HK-2 (cell line): ENCODE measurements around the gene C9orf57.
A peak's percentile ranks its signal among the peaks of the same experiment; 100 is the strongest.
"Not testable (repeated sequence)": the region's sequence is repeated elsewhere in the genome, so short reads cannot be mapped to it uniquely, and the experiment has no call there.

Source experiments
- DNase-seq: peaks from one replicate; pipeline ENCODE4 v3.0.0-alpha.2; 2018; ENCODE audit not compliant: unreplicated experiment

Gene C9orf57, protein sequence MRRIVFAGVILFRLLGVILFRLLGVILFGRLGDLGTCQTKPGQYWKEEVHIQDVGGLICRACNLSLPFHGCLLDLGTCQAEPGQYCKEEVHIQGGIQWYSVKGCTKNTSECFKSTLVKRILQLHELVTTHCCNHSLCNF

DNA sequence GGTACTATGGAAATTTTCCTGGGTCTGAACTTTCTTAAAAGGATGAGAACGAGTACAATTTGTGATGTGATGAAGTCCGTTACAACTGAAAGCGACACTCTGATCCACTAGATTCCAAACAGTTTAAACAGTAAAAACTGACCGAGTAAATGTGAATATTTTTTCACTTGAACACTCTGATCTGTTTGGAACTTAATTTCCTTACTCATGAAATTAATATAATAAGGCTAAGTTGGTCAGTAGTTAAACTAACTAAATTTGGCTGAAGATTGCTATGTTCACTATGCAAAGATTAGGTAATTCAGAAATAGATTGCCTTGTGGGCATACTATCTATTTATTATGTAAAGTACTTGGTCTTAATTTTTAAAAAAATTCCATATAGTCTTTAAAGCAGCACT is at the start of gene C9orf57:
C9orf57 (minus strand) TSS at position 101 of the 400 bp plus-strand sequence. CDS start 1,282 bp downstream, outside the sequence.
- no peak for DNase-seq

DNA sequence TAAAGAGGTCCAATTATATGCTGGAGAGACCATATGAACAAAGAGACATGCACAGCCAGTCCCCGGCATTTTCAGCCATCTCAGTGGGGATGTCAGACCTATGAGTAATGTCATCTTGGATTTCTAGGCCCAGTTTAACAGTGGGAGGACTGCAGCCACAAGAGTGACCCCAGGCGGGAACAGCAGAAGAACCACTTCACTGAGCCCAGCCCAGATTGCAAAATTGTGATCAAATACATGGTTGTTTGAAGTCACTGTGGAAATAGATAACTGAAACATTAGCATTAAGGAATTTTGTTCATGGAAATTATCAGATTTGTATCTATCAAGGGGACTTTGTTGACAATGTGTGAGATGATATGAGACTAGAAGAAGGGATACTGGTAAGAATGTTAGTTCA is 42.1 kb upstream of the C9orf57 start:
- no peak for DNase-seq

DNA sequence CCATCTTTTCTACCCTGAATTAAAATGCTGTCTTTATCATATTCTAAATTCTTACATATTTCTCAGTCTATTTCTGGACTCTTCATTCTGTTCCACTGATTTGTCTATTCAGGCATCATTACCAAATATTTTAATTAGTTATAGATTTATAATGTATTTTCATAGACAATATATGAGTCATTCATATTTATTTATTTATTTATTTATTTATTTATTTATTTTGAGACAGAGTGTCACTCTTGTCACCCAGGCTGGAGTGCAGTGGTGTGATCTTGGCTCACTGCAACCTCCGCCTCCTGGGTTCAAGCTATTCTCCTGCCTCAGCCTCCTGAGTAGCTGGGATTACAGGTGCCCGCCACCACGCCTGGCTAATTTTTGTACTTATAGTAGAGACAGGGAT is 35.1 kb upstream of the C9orf57 start:
- DNase-seq: not testable (repeated sequence)

DNA sequence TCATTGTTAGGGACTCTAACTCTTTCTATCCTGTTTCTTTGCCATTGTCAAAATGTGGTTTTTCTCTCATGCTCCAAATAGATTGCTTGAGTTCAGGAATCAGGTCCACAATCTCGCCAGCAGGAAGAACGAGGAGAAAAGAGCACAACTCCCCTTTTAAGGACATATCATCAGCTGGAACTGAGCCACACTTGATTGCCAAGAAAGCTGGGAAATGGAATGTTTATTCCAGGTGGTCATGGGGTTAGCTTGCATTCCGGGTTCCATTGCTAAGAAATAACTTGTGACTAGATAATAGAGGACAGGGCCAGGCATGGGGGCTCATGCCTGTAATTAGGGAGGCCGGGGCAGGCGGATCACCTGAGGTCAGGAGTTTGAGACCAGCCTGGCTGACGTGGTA is 32.4 kb upstream of the C9orf57 start:
- no peak for DNase-seq

DNA sequence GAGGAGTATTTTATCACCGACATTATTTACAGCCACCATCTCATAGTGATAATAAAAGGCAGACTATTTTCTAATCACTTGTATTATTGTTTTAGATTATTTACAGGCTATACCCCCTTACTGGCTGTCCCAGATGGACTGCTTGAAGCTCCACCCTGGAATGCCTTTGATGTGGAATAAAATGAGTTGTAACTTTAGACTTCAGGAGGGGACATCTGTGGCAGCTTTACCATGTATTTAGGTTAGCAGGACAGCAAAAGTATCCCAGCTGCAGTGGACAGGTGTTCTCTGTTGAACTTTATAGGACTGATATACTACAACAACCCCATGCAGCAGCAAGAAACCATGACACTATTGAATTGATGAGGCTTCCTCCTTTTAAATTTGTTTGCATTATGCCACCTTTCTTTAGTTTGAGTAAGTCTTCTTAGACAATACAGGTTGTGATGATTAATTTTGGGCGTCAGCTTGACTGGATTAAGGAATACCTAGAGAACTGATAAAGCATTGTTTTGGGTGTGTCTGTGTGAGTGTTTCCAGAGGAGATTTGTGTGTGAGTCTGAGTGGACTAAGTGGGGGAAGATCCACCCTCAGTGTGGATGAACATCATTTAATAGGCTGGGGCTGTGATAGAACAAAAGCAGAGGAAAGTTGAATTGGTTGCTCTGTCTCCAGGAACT is 29.2 kb upstream of the C9orf57 start:
- no peak for DNase-seq

DNA sequence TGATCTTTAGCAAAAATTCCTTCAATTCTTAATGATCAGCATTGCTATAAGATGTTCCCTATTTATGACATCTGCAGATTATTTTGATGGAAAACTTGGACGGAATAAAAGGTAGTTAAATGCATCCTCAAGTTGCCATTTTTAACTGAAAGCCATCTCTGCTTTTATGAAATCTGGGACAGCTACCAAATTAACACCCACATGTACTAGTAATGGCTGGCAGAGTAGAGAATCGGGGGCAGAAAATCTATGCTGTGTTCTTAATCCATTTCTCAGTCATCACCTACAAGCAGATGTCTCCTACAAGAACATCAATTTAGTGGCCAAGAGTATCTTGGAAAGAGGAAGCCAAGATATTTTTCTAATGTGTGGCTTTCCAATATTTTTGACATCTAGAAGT is 22.1 kb upstream of the C9orf57 start:
- no peak for DNase-seq

DNA sequence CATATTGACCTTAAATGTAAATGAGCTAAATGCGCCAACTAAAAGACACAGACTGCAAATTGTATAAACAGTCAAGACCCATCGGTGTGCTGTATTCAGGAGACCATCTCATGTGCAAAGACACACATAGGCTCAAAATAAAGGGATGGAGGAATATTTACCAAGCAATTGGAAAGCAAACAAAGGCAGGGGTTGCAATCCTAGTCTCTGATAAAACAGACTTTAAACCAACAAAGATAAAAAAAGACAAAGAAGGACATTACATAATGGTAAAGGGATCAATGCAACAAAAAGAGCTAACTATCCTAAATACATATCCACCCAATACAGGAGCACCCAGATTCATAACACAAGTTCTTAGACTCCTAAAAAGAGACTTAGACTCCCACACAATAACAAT is 14.3 kb upstream of the C9orf57 start:
- not testable (repeated sequence) for DNase-seq

DNA sequence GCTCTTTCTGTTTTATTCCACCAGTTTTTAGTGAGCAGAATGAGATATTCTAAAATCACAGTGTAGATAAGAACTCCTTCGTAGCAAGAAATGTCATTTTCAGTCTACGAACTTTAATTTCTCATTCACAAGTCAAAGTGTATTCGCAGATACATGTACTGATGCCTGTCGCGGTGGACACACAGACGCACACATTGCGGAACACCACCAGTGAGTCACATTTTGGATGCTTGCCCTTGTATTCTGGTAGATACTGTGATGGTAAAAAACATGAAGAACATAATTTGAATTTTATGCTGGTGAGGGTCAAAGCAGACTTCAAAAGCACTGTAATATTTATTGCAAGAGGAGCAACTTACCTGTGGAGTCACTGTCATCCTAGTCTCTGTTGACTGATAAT is 4.7 kb upstream of the C9orf57 start:
- no peak for DNase-seq

DNA sequence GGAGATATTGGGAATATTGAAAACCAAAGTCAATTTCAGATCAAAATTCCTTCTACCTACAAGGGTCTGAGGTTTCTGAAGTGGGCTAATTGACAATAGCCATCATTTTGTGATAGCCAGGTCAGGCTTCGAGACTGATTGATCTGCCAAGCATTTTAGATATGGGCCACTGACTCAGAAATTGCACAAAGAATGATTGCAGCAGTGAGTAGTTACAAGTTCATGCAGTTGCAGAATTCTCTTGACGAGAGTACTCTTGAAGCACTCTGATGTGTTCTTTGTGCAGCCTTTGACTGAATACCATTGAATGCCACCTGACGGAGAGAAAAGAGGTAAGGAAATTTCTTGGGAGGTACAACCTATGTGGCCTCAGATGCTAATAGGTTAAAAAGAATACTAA is 8.3 kb downstream of the C9orf57 start:
- no peak for DNase-seq

DNA sequence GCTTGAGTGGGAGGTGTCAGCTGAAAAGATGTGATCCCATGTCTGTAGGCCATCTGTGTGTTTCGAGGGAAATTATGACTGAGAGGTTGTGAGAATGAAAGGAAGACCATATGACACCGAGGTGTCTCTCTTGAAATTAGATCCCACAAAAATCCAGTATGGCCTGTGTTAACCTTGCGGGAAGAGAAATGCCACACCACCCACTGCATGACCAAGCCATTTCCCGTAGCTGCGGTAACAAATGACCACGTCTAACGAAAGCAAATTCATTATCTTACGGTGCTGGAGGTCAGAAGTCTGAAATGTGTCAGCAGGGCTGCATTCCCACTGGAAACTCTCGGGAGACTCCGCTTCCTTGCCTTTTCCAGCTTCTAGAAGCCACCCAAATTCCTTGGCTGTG is 11.6 kb downstream of the C9orf57 start:
- DNase-seq: no peak

DNA sequence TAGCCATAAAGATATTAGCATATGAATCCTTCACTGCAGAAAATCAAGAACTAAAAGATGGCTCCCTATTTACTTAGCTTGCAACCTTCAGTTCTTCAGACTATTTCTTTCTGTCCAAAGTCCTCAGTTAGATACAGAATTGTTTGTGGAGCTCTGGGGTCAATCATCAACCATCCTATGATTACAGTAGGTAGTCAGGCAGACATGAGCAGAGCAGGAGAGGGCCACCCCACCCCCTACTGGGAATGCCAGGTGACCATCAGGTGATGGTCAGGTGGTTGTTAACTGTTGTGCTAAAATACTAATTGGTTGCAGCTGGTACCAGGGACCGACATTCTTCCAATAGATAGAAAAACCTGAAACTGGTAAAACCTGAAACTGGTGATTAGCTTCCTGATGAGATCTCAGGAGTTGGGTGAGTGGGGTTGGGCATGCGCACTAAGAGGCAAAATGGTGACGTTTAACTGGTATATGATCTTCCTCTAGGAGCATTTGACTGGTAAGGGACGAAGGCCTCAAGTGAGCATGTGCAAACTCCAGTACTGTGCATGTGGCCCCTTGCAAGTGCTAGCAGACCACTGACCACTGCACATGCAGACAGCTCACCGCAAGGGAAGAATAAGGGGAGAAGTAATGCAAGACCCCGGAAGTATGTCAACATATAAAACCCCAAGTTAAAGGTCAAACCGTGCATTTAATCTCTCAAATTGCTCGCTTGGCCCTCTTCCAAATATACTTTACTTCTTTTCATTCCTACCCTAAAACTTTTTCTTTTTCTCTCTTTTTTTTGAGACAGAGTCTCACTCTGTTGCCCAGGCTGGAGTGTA is 13.6 kb downstream of the C9orf57 start:
- no peak for DNase-seq

DNA sequence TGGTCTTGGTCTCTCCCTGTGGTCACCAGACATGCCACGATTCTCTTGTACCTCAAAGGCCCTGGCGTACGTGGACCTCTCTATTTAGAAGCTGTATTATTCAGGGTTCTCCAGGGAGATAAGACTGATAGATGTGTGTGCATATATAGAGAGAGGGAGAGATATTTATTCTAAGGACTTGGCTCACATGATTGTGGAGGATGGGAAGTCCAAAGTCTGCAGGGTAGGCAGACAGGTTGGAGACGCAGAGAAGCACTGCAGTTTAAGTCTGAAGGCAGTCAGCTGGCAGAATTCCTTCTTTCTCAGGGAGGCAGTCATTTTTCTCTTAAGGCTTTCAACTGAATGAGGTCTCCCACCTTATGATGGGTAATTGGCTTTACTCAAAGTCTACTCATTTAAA is 16.3 kb downstream of the C9orf57 start:
- DNase-seq: no peak

DNA sequence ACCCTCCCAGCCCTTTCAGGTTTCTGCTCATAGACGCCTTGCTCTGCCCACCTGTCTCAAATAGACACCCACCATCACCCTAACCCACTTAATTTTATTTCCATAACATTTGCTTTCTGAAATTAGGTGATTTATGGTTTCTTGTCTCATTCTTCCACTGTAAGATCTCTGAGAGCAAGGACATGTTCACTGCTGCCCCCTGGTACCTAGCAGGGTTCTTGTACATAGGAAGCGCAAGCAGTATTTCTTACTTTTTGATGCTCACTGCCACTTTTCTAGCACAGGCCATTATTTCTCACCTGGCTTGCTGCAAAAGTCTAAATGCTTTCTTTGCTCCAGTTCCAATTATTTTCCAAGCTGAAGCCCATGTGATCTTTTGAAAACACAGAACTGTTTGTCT is 16.8 kb downstream of the C9orf57 start:
- DNase-seq: no peak

DNA sequence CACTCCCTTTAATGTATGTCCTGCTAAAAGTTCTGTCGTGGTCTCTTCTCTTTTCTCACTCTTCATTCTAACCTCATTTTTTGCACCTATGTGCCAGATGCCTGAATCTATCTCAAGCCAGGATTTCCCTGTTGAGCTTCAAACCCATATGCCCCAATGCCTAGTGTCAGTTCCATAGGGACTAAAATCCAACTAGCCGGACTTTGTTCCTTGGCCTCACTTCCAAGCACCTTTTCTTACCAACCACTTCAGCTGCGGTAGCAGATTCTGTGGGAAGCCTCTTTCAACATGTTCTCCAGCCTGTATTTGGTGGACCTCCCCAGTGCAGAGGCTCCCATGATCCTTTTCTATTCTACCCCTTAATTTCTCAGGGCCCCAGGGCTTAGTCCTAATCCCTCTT is 17.5 kb downstream of the C9orf57 start:
- DNase-seq: no peak

DNA sequence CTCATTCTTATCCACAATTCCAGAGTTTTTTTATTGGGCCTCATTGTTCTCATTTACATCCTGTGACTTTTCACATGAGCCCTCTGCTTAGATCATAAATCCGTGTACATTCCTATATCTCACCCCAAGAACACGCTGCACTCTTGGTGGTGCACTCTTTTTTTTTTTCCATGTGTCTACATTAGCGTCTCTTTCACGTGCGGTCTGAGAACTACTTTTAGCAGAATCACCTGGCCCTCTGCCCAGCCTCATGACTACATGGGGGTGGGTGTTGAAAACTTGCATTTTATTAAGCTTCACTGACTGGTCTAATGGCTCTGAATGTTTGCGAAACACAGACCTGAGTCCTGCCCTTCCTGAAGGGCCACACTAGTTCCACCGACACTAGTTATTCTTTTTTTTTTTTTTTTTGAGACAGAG is 18.6 kb downstream of the C9orf57 start:
- DNase-seq: peak; percentile 35

DNA sequence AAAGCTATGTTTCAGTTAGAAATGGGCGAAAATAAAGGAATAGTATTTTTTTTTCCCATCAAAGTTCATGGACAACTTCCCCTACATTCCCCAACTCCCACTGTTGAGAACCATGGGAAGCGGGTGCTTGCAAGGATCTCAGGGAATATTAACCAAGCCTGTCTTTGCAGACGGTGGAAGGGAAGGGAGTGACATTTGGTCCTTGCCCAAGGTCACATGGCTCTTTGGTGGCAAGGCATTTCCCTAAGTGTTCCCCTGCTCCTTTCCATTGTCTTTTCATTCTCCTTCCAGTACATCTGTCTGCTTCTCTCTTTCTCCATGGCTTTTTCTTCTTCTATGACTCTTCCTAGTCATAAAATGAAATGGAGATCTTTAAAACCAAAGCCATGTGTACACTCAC is 19.0 kb downstream of the C9orf57 start:
- DNase-seq: no peak

DNA sequence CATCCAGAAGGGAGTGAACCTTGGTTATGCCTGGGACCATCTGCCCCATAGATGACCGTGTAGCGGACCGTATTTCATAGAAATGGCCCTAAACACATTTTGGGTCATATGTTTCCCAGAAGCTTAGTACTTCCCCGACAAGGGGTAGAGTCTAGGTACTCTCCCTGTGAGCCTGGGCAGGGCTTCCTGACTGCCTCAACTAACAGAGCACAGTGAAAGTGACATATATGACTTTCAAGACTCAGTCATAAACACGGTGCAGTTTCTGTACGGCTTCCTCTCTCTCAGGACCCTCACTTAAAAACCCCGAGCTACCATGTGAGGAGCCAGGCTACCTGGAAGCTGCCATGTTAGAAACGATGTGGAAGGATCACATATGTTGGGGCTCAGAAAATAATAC is 20.9 kb downstream of the C9orf57 start:
- no peak for DNase-seq

DNA sequence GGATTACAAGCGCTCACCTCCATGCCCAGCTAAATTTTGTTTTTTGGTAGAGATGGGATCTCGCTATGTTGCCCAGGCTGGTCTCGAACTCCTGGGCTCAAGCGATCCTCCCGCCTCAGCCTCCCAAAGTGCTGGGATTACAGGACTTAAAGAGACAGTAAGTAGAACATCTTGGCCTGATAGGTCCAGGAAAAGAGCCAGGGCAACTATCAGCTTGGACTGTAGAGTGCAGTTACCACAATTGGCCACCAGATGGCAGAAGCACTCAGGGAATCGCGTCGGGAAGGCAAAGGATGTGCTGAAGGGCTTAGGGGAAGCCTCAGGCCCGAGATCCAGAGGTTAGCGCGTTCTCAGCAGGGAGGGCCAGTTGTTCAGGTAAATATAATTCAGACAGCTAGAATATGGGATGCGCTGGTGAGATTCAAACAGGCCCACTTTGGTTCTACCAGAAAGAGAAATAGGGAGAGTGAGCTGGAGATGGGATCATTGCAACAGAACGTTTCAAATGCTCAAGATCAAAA is 21.5 kb downstream of the C9orf57 start:
- DNase-seq: peak; percentile 50

DNA sequence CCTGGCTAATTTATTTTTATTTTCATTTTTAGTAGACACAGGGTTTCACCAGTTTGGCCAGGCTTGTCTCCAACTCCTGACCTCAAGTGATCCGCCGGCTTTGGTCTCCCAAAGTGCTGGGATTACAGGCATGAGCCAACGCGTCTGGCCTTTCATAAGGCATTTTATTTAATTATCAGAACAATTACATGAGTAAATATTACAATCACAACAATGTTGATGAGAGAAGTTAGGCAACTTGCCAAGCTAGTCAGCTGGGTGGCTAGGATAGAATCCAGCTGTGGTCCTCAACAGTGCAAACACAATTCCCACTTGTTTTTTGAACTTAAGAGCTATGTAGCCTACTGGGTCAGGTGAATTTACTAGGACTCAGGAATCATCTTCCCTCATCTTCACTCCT is 22.0 kb downstream of the C9orf57 start:
- no peak for DNase-seq

DNA sequence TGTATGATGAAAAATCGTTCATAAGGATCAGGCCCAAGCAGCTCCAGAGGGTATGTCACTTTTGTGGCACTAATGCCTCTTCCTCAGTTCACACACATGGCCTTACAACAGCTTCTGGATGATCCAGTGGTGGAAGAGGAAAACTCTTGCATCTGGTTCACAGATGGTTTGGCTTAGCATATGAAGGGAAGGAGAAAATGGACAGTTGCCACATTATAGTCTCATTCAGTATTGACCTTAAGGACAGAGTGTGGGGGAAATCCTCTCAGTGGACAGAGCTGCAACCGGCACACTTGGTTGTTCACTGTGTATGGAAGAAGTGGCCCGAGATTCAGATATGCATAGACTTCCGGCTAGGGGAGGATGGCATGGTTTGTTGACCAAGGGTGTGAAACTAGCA is 22.8 kb downstream of the C9orf57 start:
- no peak for DNase-seq

DNA sequence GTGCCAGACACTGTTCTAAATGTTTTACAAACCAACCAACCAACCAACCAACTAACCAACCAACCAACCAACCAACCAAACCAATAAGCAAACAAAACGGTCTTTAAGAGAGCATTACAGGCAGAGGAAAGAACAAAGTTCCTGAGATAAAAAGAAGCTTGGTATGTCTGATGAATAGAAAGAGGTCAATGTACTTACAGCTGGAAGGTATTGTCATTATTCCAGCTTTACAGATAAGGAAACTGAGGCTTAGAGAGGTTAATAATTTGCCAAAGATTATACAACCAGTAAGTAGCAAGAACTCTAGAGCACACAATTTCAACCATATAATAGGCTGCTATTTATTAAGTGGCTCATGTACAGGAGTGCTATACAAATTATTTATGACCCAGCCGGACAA is 29.6 kb downstream of the C9orf57 start:
- no peak for DNase-seq

DNA sequence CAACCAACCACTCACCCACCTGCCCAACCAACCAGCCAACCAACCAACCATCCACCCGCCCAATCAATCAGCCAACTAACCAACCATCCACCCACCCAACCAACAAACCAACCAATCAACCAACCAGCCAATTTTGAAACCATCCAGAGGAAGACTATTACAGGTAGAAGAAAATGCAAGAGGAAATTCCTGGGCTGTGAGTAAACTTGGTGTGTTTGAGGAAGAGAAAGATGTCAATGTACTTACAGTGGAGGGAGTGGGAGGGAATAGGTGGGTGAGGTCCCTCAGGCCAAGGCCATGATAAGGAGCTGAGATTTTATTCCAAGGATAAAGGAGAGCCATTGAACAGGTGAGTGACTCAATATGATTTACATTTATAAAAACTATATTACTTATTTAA is 30.4 kb downstream of the C9orf57 start:
- DNase-seq: no peak

DNA sequence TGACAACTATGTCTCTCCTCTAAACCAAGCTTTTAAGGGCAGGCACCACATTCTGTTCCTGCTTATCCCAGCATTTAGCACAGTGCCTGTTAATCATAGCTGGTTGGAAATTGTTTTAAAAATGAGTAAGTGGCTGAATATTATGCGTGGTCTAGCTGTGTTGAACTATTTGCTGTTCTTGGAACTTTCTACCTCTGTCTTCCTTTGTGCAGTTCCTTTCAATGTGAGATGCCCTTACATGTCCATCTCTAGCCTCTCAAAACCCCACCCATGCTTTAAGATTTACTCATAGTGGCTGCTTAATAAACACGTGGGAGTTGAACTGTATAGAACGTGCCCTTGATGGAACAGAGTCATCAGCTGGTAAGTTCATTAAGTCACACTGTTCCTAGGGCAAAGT is 34.5 kb downstream of the C9orf57 start:
- no peak for DNase-seq
